Natural killer cell (primary cell): ENCODE data around the gene RAB4B. TPM values are rescaled to one million over a fixed set of nuclear protein-coding genes. Genes with fewer than 3 reads are reported as not detected.
A peak's percentile ranks its signal among the peaks of the same experiment; 100 is the strongest.

Experiments used
- ATAC-seq, 3 donors: fragments of 150-1000 bp in 2 of 3; fragments of 200-7000 bp in 1 of 3; cut with Tn5 transposase; 1 replicate in 1 of 3; 2 replicates in 2 of 3; pipeline ENCODE4 v1.10.0; 2021; ENCODE audit warnings: mild to moderate bottlenecking in 2 of 3, moderate library complexity in 2 of 3
- DNase-seq, 2 donors: peaks; one replicate each; pipeline versions ENCODE4 v3.0.0 to v3.0.0-alpha.2; 2013 to 2021; ENCODE audit warnings: mixed read lengths in 1 of 2
- H3K27ac ChIP-seq: one replicate; pipeline ENCODE4 v1.5.1; 2013; ENCODE audit warnings: mild to moderate bottlenecking, low read length
- H3K27me3 ChIP-seq: one replicate; pipeline ENCODE4 v1.6.1; 2013; ENCODE audit warnings: low read length; ENCODE audit not compliant: control insufficient read depth, insufficient read depth
- H3K36me3 ChIP-seq: one replicate; pipeline ENCODE4 v1.6.1; 2013; ENCODE audit warnings: low read length; ENCODE audit not compliant: control insufficient read depth, insufficient read depth
- H3K4me1 ChIP-seq: one replicate; pipeline ENCODE4 v1.6.1; 2013; ENCODE audit warnings: low read length; ENCODE audit not compliant: control insufficient read depth, insufficient read depth
- H3K4me3 ChIP-seq: one replicate; pipeline ENCODE4 v1.5.1; 2013; ENCODE audit warnings: low read length
- H3K9me3 ChIP-seq: one replicate; pipeline ENCODE4 v1.6.1; 2013; ENCODE audit warnings: low read length; ENCODE audit not compliant: control insufficient read depth, insufficient read depth
- H3K27ac Mint-ChIP-seq, 2 donors: one replicate each; pipeline ENCODE4 v1.8.0; 2022; ENCODE audit warnings: mild to moderate bottlenecking in 2 of 2, mixed read lengths in 2 of 2, moderate library complexity in 1 of 2
- H3K27me3 Mint-ChIP-seq, 2 donors: one replicate each; pipeline ENCODE4 v1.8.0; 2022; ENCODE audit warnings: low read depth in 2 of 2, mixed read lengths in 2 of 2
- H3K36me3 Mint-ChIP-seq: one replicate; pipeline ENCODE4 v1.8.0; 2022; ENCODE audit warnings: mixed read lengths
- H3K4me1 Mint-ChIP-seq, 2 donors: one replicate each; pipeline ENCODE4 v1.8.0; 2022; ENCODE audit warnings: mixed read lengths in 2 of 2
- H3K4me3 Mint-ChIP-seq: one replicate; pipeline ENCODE4 v1.8.0; 2022; ENCODE audit warnings: mild to moderate bottlenecking, moderate library complexity, mixed read lengths
- H3K9me3 Mint-ChIP-seq, 2 donors: one replicate each; pipeline ENCODE4 v1.8.0; 2022; ENCODE audit warnings: mixed read lengths in 2 of 2
- WGBS: methylation state at CpG from one replicate; pipeline ENCODE4 v1.1.7; 2013; ENCODE audit warnings: missing lambda C conversion rate; ENCODE audit not compliant: insufficient coverage; 5-methylcytosine and 5-hydroxymethylcytosine counted together
- intact Hi-C: fragments of 100-400 bp; cut with micrococcal nuclease; formaldehyde crosslinking; loops from one replicate; pipeline ENCODE4 v1.14.2; 2022
- total RNA-seq, 4 donors: library from RNA; stranded (reverse); fragments of 120-200 nt in 1 of 4; gene quantifications; one replicate each; pipeline versions ENCODE4 v1.2.3 to v1.2.4, GENCODE V29; 2013 to 2022
- TF ChIP-seq, protein P1 (sequence below): fragments of 200-600 bp; IDR thresholded peaks from one replicate; pipeline ENCODE4 v1.8.0; 2022; ENCODE audit warnings: antibody characterized with exemption

The RAB4B gene
- total RNA-seq, 3 donors from 2014 or later (not counting 1 experiment from before 2014, with no cell fraction given) = 97.8 to 99.8 (median 98.6) TPM

DNA sequence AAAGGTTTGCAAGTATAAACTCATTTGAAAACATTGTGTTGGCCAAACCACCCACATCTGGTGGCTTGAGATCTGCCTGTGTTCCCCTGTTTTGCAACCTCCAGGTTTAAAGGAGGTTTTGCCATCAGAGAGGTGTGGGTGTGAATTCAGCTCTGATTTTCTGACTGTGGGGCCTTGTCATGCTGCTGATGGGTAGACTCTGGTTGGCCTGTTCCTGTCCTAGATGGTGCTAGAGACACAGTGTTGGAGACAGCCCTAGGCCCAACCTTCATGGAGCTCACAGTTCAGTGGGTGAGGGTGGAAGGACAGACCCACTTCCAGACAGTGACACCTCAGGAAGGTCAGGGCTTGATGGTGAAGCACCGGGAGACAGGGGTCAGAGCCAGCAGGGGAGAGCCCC lies 7.5 kb downstream of the RAB4B start:
- 87% methylated on average over 1 of the region's 1 CpG for WGBS
- Mint-ChIP-seq H3K4me1 (peaks cover 3 to 22% of the 10 kb centered on the region in 2 donors), H3K27ac (peak overlapping the region in 1 of 2 donors; percentile 51), H3K4me3 (no peak overlapping the region), H3K27me3 (no peaks in the 10 kb centered on the region), H3K9me3 (no peaks in the 10 kb centered on the region), H3K36me3 (no peaks in the 10 kb centered on the region)
- peaks cover under 1% of the 10 kb centered on the region for H3K4me1 ChIP-seq
- intact Hi-C loops = no loop called here
- TF ChIP-seq, protein P1, sequence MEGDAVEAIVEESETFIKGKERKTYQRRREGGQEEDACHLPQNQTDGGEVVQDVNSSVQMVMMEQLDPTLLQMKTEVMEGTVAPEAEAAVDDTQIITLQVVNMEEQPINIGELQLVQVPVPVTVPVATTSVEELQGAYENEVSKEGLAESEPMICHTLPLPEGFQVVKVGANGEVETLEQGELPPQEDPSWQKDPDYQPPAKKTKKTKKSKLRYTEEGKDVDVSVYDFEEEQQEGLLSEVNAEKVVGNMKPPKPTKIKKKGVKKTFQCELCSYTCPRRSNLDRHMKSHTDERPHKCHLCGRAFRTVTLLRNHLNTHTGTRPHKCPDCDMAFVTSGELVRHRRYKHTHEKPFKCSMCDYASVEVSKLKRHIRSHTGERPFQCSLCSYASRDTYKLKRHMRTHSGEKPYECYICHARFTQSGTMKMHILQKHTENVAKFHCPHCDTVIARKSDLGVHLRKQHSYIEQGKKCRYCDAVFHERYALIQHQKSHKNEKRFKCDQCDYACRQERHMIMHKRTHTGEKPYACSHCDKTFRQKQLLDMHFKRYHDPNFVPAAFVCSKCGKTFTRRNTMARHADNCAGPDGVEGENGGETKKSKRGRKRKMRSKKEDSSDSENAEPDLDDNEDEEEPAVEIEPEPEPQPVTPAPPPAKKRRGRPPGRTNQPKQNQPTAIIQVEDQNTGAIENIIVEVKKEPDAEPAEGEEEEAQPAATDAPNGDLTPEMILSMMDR = no peak
- no peaks in the 10 kb centered on the region for H3K27me3 ChIP-seq
- DNase-seq (no peak), ATAC-seq (no peak)
- H3K36me3 ChIP-seq = peaks cover 34% of the 10 kb centered on the region
- no peak overlapping the region for H3K27ac ChIP-seq
- H3K9me3 ChIP-seq = no peaks in the 10 kb centered on the region
- no peak overlapping the region for H3K4me3 ChIP-seq

DNA sequence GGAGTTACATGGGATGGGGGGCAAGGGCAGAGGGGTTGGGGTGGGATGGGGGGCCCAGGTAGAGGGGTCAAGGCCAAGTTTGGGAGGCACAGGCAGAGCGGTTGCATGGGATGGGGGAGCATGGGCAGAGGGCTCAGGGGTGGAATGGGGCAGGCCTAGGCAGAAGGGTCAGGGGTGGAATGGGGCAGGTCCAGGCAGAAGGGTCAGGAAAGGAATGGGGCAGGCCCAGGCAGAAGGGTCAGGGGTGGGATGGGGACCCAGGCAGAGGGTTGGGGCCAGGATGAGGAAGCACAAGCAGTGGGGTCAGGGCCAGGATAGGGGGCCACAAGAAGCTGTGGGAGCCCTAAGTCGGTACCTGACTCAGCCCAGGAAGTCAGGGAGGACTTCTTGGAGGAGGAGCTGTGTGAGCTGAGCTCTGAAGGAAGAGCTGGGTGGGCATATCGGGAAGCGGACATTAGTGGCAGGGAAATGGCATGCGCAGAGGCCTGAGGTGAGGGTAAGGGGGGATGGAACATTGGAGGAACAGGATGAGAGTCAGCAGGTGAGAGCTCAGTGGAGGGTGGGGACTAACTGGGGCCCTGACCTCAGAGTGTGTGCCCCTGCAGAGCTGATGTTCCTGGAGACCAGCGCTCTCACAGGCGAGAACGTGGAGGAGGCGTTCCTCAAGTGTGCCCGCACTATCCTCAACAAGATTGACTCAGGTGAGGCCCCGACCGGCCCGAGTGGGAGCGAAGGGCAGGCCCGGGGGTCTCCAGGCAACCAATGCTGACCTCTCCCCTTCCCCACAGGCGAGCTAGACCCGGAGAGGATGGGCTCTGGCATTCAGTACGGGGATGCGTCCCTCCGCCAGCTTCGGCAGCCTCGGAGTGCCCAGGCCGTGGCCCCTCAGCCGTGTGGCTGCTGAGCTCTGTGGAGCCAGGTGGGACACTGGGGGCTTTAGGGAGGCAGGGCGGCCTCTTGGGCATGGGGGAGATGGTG lies 8.3 kb downstream of the RAB4B start:
- Histone ChIP-seq H3K9me3 (no peaks in the 10 kb centered on the region), H3K4me3 (no peak overlapping the region), H3K27me3 (no peaks in the 10 kb centered on the region), H3K4me1 (no peaks in the 10 kb centered on the region), H3K36me3 (peaks cover 34% of the 10 kb centered on the region), H3K27ac (no peak overlapping the region)
- Mint-ChIP-seq H3K4me3 (no peak overlapping the region), H3K27me3 (no peaks in the 10 kb centered on the region), H3K4me1 (peaks cover 3 to 17% of the 10 kb centered on the region in 2 donors), H3K27ac (peak overlapping the region; percentile 51), H3K9me3 (no peaks in the 10 kb centered on the region), H3K36me3 (no peaks in the 10 kb centered on the region)
- TF ChIP-seq, protein P1 = no peak
- intact Hi-C loops = no loop called here
- WGBS = 96% methylated on average over 25 of the region's 25 CpGs
- ATAC-seq (no peak), DNase-seq (no peak)

DNA sequence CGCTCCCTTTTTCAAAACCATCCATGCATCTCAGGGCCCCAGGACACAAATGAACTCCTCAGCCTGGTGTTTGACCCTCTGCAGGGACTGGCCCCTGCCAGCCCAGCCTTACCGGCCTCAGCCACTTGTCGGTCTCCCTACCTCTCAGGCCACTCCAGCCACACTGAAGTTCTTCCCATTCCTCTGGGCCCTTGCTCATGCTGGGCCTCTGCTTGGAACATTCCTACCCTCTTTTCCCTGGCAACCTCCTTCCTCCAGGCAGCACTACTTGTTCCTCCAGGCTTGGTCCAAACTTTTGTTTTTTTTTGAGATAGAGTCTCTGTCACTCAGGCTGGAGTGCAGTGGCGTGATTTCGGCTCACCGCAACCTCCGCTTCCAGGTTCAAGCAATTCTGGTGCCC lies 13.3 kb downstream of the RAB4B start:
- TF ChIP-seq, protein P1 = no peak
- Mint-ChIP-seq H3K4me1 (peaks cover 22 to 30% of the 10 kb centered on the region in 2 donors), H3K27ac (peak overlapping the region; percentile 82 to 84), H3K27me3 (no peaks in the 10 kb centered on the region), H3K4me3 (no peak overlapping the region), H3K36me3 (no peaks in the 10 kb centered on the region), H3K9me3 (no peaks in the 10 kb centered on the region)
- H3K9me3 ChIP-seq = no peaks in the 10 kb centered on the region
- no peak for ATAC-seq
- H3K4me1 ChIP-seq = peaks cover 22% of the 10 kb centered on the region
- no peak for DNase-seq
- whole genome bisulfite sequencing = 82% methylated on average over 7 of the region's 7 CpGs
- peaks cover 16% of the 10 kb centered on the region for H3K36me3 ChIP-seq
- no peak overlapping the region for H3K4me3 ChIP-seq
- no peaks in the 10 kb centered on the region for H3K27me3 ChIP-seq
- intact Hi-C loops = no loop called here
- peak overlapping the region; percentile 66 for H3K27ac ChIP-seq
